Stimulated activated CD8-positive, alpha-beta memory T cell treated with anti-CD3 and anti-CD28 coated beads, Interleukin-7, amount 100 ng/mL, for 24 hours (primary cell): ENCODE data around the gene PXDN.

ENCODE experiments used
- DNase-seq: peaks from one replicate; pipeline ENCODE4 v3.0.0-alpha.2; 2020; ENCODE audit warnings: low read depth

The PXDN gene

DNA sequence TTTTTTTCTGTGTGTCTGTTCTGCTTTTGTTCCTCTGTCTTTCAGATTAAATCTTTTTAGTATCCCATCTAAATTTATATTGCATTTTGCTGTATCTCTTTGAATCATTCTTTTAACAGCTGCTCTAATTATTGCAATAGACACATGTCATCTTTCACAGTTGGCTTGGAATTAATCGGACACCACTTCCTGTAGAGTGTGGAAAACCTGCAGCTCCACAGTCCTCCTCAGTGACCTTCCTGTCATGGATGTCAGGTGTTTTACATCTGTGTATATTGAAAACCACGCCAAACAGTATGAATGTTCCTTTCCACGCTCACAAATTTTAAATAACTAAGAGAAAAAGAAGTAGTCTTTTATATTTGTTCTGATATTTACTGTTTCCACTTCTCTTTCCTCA is 135.3 kb downstream of the PXDN start:
- no peak for DNase-seq

- DNase-seq = no peak
Measured at GRCh38 chr2:1607971-1608688, 136.2 kb downstream of the PXDN start.

DNA sequence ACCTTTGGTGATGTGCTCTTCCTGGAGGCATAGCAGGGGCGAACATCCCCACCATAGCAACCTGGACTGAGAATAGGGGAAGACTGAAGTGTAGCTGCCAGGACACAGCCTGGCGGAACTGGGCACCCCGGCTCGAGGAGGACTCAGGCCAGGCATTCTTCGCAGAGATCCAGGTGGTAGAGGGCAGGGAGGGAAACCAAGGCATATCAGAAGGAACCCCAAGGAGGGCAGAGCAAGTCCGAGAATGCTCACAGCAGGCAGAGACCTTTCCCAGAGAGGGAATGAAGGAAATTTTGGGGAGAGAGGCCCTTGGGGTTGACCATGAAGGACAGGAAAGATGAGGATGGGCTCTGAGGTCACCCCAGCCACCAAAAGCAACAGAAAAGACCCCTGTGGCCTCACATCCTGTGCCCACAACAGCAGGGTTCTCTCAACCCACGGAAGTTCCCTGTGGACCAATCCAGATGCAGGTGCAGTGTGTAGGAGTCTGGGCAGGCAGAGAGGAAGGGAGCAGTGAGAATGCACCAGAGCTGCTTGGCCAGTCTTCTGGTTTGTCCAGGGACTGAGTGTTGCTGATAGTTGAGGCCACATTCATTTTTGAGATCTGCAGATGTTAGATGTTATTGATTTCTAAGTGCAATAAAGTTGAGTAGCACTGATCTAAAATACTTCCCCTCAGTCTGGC is 136.9 kb downstream of the PXDN start:
- DNase-seq = no peak

- no peak for DNase-seq
Measured at GRCh38 chr2:1606421-1607235, 137.7 kb downstream of the PXDN start.

DNA sequence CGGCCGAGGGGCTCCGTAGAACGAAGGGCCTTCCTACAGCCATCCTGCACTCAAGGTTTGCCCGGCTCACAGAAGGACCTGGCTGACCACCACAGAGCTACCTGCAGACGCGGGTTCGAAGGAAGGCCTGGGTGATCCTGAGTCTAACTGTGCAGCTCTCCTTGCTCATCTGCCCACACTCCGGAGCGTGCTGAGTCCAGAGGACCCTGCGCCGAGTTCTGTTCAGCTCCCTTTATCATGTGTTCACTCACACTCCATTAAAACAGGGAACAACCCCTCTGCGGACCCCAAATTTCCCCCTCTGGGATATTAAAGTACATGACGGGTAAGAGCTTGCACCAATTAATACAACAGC is 138.3 kb downstream of the PXDN start:
- no peak for DNase-seq

- DNase-seq = no peak
Measured at GRCh38 chr2:1605102-1606045, 138.9 kb downstream of the PXDN start.

GRCh38 chr2:1603521-1603920 is 140.8 kb downstream of the PXDN start:
- no peak for DNase-seq

DNA sequence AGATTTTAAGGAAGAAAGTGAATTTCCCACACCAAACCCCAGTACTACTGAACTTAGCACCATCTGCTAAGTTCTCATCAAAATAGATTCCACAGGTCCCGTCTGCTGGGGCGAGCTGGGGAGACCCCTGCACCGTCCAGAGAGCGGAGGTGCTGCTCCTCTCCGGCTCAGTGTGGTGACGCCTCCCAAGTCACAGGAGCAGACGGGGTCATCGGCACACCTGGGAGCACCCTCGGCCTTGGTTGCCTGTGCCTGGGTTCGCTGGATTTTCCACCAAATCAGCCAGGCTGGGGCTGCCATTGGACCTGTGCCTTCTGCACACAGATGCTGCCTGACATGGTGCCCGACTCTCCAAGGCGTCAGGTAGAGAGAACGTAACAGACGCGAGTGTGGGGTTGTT is 141.3 kb downstream of the PXDN start:
- no peak for DNase-seq

DNA sequence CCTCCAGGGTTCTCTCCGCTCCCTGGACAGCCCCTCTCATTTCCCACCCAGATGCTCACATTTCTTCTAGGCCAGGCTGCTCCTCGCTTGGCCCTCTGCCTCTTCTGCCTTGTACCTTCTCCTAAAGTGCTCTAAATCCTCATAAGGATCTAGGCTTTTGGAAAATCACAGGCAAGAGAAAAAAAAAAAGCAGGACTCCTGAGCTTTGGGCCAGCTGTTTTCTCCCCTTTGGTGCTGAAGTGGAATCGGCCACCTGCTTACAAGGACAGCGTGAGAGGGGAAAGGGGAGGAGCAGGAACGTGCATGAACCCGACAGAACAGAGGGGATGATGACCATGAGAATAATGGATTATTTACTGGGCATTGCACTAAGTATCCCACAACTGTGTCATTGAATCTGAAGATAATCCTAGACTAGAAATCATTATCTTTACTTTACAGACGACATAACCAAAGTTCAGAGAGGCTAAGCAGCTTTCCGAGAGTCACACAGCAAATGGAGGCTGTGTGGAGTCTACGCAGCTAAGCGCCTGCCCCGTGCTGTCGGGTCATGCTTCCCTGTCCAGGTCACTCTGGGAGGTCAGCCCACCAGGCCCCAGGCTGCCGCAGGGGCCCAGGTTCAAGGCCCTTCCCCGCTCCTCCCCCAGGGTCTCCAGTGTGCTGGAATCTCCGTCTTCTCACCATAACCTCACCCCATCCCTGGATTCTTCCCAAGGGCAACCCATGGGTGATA is 141.9 kb downstream of the PXDN start:
- DNase-seq = no peak

GRCh38 chr2:1601471-1602277 is 142.6 kb downstream of the PXDN start:
- no peak for DNase-seq

DNA sequence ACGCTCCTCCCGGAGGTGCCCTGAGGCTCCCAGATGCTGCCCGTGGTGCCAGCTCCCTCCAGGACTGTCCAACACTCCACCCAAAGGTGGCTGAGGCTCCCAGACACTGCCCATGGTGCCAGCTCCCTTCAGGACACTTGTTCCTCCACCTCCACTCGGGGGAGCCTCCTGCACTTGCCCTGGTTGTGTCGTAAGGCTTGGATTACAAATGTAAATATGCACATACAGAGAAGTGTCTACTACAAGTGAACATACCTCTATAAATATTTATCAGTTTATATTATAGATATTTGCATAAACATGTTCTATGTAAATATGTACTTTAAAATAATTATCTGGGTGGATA is 143.3 kb downstream of the PXDN start:
- DNase-seq = no peak

GRCh38 chr2:1600191-1601066 is 143.9 kb downstream of the PXDN start:
- DNase-seq = no peak

DNA sequence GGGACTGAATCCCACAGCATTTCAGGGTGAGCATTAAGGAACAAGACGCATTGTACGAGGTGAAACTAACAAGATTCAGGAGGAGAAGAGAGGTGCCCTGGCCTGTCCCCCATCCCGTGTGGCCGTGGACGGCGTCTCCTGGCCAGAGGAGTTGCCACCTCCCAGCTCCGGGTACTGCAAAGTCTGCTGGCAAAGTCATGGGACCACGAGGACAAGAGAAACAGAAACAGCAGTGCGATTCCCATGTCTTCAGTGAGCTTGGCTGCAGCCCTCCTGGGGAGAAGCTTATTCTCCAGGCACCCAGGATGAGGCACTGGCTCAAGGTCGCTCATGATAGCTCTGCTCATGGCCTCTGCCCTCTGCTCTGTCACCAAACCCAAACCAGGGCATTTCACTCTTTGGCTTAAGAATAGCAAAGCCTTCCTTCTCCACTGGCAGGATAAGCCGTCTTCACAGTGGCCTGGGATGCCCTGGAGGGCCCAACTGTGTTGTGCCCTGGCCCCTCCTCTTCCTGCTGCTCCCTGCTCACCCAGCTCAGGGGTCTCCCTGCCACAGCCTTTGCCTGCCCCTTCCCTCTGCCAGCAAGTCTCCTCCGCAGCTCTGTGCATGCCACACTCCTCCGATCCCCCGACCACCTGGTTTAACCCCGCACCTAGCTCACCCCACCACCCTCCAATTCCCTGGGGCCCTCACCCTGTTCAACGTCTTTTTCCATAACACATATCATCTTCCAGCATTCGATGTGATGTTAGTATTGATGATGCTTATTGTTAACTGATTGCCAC is 144.8 kb downstream of the PXDN start:
- no peak for DNase-seq

- DNase-seq = no peak
Measured at GRCh38 chr2:1598800-1599199, 145.5 kb downstream of the PXDN start.

DNA sequence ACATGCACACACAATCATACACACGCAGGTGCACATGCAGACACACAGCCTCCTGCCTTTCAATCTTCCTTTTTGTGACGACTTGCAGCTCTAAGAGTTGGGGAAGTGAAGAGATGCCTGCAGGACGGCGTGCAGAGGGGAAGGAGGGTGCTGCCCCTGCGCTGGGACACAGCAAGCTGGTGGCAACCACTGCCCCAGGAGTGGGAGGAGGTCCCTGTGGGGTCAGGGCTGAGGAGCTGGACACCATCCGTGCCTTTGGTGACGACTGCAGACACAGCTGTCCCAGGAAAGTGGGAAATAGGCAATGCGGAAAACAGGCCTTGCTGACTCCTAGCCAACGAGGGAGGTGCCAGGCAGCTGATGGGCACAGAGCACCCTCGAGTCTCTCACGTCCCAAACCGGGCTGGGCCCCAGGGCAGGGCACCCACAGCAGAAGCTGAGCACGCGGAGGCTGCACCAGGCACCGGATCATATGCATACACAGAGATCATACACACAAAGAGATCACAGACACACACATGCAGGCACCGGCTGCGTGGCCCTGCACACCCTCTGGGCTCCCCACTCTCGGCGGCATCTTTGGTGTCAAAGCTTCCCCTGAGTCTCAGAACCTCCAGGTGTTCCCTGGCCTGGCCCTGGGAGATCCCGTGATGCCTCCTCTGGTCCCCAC is 146.1 kb downstream of the PXDN start:
- no peak for DNase-seq

- DNase-seq = no peak
Measured at GRCh38 chr2:1595274-1595673, 149.0 kb downstream of the PXDN start.

DNA sequence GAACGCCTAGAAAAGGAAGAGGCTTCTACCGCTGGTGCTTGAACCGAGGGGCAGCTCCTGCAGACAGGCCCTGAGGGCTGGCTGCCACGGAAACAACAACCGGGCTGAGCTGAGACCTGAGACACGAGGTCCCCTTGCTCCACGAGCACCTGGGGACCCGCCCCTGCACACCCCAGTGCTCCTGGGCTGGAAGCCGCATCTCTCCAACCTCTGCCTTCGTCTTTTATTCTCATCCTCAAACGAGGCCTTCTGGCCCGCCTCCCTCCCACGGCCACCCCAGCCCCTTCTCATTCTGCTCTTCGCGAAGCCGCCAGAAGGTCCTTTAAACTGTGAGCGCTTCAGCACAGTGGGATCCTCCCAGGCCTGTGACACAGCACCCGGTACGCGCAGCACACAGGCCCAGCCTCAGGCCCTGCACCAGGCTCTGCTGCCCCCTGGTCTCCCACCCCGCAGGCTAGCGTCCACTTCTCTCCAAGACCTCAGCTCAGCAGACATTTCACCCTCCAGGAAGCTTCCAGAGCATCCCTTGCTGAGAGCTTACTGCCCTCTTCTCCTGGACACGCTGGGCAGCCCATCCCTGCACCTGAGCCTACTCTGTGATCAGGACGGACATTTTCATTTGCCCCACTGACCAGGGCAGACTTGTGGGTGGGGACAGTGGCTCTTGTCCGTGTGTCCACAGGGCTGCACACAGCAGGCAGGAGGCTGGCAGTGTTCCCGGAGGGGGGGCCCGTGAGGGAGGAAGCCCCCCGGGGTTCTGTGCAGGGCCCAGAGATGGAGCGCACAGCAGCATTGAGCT is 149.7 kb downstream of the PXDN start:
- DNase-seq = no peak

DNA sequence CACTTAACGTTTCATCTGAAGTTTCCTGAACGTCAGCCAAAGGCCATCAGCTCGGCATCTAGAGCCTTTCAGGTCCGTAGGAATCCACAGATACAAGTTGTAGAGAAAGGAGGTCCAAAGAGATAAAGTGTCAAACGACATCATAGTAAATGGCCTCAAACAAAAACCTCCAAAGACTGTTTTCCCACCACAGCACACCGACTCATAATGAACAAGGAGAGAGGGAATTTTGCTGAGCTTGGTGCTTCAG is 150.3 kb downstream of the PXDN start:
- DNase-seq = no peak
